OCI-LY7 (cell line): ENCODE measurements around the gene FHIT.

Experiments used
- CTCF ChIP-seq: fragments of 200-600 bp; sonication (generic); conservative IDR thresholded peaks from 2 replicates; pipeline ENCODE4 v1.5.1; 2014; ENCODE audit warnings: mild to moderate bottlenecking, antibody characterized with exemption, low read length, moderate library complexity, mixed read lengths
- EZH2phosphoT487 ChIP-seq: fragments of 200-600 bp; sonication (generic); IDR thresholded peaks from 2 replicates; pipeline ENCODE4 v1.6.1; 2018; ENCODE audit warnings: low read depth, borderline replicate concordance, mild to moderate bottlenecking, mixed run types, antibody characterized with exemption, low read length, moderate library complexity, mixed read lengths

DNA sequence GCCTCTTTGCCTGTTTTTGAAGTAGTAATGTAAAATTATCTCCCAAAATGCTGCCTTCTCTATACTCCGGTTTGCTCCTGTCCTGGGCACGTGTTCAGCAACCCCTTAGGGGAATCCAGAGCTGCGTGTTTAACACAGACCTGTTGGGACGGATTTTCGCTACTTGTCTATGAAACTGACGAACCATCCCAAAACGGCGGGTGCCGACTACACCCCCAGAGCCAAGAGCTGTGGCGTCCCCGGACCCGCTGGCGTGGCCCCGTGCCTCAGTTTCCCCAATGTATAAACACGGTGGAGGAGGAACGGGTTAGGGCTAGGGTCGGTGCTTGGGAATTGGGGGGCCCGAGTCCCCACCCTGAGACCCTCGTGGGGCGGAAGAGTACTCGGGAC, 473 bp downstream of the FHIT start:
- TF ChIP-seq CTCF (no peak), EZH2phosphoT487 (no peak)
